LNCaP clone FGC (cell line): ENCODE results near the gene SLCO3A1.
"Not testable (repeated sequence)": the region's sequence is repeated elsewhere in the genome, so short reads cannot be mapped to it uniquely, and the experiment has no call there.

ENCODE experiments used
- DNase-seq: peaks from one replicate; pipeline ENCODE4 v3.0.0-alpha.2; 2011; ENCODE audit warnings: low read depth
- H3K4me3 ChIP-seq: 2 replicates; pipeline ENCODE4 v1.5.1; 2011; ENCODE audit warnings: mild to moderate bottlenecking, low read depth, low read length, control low read depth
- TF ChIP-seq, protein P1 (sequence below): IDR thresholded peaks from 2 replicates; pipeline ENCODE4 v1.5.1; 2012; ENCODE audit warnings: mild to moderate bottlenecking; ENCODE audit not compliant: control insufficient read depth, insufficient read depth; ENCODE audit errors: extremely low read depth

SLCO3A1 gene

DNA sequence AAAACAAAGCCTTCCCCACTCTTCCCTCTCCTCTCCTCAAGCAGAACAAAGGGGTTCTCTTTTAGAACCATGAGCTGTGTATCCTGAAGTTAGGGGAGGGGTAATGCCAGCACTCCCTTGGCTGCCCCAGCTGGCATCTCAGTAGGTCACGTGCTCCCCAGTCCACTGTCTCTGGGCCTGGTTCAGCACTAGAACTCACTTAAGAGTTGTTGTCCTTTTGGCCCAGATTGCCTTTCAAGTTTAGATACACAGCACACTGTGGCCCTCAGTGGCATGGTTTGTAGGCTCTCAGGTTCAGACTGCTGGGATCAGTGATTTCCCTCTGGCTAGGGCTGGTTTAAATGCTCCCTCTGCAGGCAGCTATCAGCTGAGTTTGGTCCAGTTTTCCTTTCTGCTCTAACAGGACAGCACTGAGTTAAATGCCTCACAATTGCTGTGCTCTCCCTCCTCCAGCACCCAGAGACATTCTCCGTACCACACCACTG lies 351.8 kb downstream of the SLCO3A1 start:
- TF ChIP-seq, protein P1, sequence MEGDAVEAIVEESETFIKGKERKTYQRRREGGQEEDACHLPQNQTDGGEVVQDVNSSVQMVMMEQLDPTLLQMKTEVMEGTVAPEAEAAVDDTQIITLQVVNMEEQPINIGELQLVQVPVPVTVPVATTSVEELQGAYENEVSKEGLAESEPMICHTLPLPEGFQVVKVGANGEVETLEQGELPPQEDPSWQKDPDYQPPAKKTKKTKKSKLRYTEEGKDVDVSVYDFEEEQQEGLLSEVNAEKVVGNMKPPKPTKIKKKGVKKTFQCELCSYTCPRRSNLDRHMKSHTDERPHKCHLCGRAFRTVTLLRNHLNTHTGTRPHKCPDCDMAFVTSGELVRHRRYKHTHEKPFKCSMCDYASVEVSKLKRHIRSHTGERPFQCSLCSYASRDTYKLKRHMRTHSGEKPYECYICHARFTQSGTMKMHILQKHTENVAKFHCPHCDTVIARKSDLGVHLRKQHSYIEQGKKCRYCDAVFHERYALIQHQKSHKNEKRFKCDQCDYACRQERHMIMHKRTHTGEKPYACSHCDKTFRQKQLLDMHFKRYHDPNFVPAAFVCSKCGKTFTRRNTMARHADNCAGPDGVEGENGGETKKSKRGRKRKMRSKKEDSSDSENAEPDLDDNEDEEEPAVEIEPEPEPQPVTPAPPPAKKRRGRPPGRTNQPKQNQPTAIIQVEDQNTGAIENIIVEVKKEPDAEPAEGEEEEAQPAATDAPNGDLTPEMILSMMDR = peak; percentile 41
- no peak for DNase-seq
- H3K4me3 ChIP-seq = no peak overlapping the region

DNA sequence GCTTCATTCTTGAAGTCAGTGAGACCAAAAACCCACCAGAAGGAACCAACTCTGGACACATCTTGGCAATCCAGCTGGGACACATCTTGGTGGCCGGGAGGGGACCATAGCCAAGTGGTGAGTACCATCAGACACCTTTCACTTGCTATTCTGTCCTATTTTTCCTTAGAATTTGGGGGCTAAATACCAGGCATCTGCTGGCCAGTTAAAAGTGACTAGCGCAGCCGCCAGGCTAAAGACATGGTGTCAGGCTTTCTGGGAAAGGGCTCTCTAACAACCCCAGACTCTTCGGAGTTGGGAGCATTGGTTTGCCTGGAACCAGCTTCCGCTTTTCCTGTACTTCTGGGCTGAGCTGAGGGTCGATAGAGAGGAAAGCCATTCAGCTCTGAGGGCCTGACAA lies 354.1 kb downstream of the SLCO3A1 start:
- H3K4me3 ChIP-seq, DNase-seq: not testable (repeated sequence)
